Uterus (tissue), 4 donors: ENCODE measurements around the gene ARHGAP15. TPM values are rescaled to one million over a fixed set of nuclear protein-coding genes. Genes with fewer than 3 reads are reported as not detected.

Experiments
- DNase-seq, 2 donors: peaks; one replicate each; pipeline ENCODE4 v3.0.0-alpha.2; 2019 to 2020
- H3K27ac ChIP-seq, 2 donors: fragments of 200-600 bp; sonication (generic); 1 replicate in 1 of 2; 2 replicates in 1 of 2; pipeline ENCODE4 v1.5.1; 2016 to 2018
- H3K27me3 ChIP-seq, 2 donors: fragments of 200-600 bp; sonication (generic); one replicate each; pipeline ENCODE4 v1.5.1; 2018 to 2019; ENCODE audit warnings: control low read depth in 1 of 2
- H3K36me3 ChIP-seq, 2 donors: fragments of 200-600 bp; sonication (generic); one replicate each; pipeline ENCODE4 v1.5.1; 2019; ENCODE audit warnings: control low read depth in 1 of 2
- H3K4me1 ChIP-seq, 2 donors: fragments of 200-600 bp; sonication (generic); one replicate each; pipeline ENCODE4 v1.5.1; 2018 to 2019; ENCODE audit warnings: control low read depth in 1 of 2
- H3K4me3 ChIP-seq, 2 donors: fragments of 200-600 bp; sonication (generic); 1 replicate in 1 of 2; 2 replicates in 1 of 2; pipeline ENCODE4 v1.5.1; 2018 to 2019; ENCODE audit warnings: mild to moderate bottlenecking in 1 of 2
- H3K9me3 ChIP-seq, 2 donors: fragments of 200-600 bp; sonication (generic); one replicate each; pipeline ENCODE4 v1.5.1; 2019; ENCODE audit warnings: control low read depth in 1 of 2
- CTCF ChIP-seq, 4 experiments: fragments of 200-600 bp in 2 of 4; fragments of 450-650 bp in 2 of 4; sonication (generic) in 2 of 4; IDR thresholded peaks; one replicate each; pipeline ENCODE4 v1.5.1; 2016 to 2019; ENCODE audit warnings: antibody characterized with exemption in 4 of 4, mild to moderate bottlenecking in 2 of 4, moderate library complexity in 1 of 4
- POLR2A ChIP-seq, 2 donors: fragments of 450-650 bp; IDR thresholded peaks; one replicate each; pipeline ENCODE4 v1.6.1; 2016; ENCODE audit warnings: antibody characterized with exemption in 2 of 2, mild to moderate bottlenecking in 1 of 2, moderate library complexity in 1 of 2
- intact Hi-C: fragments of 100-400 bp; cut with DNase I; formaldehyde crosslinking; loops from one replicate; pipeline ENCODE4 v1.15.1; 2023; ENCODE audit warnings: low total_unique reads
- total RNA-seq, 4 donors: library from RNA; depleted of rRNA in 3 of 4; stranded (reverse); fragments of >200 nt in 3 of 4; gene quantifications; one replicate each; pipeline versions ENCODE4 v1.1.0 to v1.2.4, GENCODE V29; 2014 to 2023
- donor health status: DM: yes; HTN: yes; CAD: no.

ARHGAP15 gene
- total RNA-seq, 4 donors from 2014 or later: 0.88 to 28.4 (median 6.6) TPM

DNA sequence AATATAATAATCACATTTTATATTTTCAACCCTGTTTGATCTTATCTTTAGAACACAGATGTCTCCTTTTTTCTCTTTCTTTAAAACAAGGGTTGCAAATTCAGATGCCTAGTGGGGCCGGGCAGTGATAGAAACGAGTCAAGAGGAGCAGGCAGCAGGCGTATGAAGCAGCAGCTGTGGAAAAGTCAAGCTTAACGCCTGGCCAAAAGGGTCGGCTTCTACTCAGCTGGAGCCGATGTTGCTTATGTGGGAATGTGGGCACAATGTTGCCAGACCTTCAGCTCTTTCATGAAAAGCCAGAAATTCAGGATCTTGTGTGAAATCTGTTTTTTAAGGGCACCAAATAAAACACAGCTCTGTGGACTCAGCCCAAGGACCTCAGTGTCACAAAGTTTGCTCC, 642.7 kb downstream of the ARHGAP15 start:
- H3K36me3 ChIP-seq: no peaks in the 10 kb centered on the region
- H3K4me1 ChIP-seq: no peaks in the 10 kb centered on the region
- no peaks in the 10 kb centered on the region for H3K27me3 ChIP-seq
- TF ChIP-seq CTCF (IDR thresholded peaks at IDR 0.05) (no peak), POLR2A (IDR thresholded peaks at IDR 0.05) (no peak)
- no peak overlapping the region for H3K4me3 ChIP-seq
- DNase-seq: no peak
- H3K9me3 ChIP-seq: no peaks in the 10 kb centered on the region
- H3K27ac ChIP-seq: no peak overlapping the region
- intact Hi-C loops: no loop called here

DNA sequence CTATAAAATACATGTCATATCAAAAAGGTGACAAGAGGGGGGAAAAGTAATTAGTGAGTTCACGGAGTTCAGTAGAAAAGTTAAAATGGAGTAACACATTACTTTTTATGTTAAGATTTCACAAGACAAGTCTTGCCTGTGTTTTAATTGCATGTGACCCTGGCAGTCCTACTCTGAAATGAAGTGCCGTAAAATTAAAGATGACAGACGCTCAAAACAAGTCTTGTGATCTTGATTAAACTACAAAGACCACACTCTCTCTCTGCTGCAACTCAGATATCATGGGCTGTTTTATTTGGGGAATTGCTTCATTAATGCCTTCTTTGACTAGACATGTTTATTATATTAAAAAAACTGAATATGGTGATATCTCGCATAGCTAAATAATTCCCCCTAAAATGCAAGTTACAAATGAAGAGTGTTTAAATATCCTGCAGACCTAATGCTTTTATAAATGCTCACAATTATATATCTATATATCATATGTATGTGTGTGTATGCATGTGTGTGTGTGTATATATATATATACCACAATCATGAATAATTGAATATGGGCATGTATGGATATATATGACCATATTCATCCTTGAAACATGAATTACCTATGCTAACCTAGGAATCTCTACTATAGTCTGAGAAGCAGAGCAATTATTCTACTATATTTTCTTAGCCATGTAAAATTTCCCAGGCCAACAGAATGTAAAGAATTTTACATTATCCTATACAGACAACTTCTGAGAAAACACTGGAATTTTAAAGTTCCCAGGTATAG, 647.5 kb downstream of the ARHGAP15 start:
- no peak for DNase-seq
- no peaks in the 10 kb centered on the region for H3K27me3 ChIP-seq
- no peaks in the 10 kb centered on the region for H3K4me1 ChIP-seq
- no peak for TF ChIP-seq CTCF (IDR thresholded peaks at IDR 0.05)
- TF ChIP-seq POLR2A (IDR thresholded peaks at IDR 0.05): no peak
- H3K4me3 ChIP-seq: no peak overlapping the region
- intact Hi-C loops: no loop called here
- H3K27ac ChIP-seq: no peak overlapping the region
- H3K9me3 ChIP-seq: no peaks in the 10 kb centered on the region
- no peaks in the 10 kb centered on the region for H3K36me3 ChIP-seq

- Histone ChIP-seq H3K4me1 (no peaks in the 10 kb centered on the region), H3K9me3 (no peaks in the 10 kb centered on the region), H3K4me3 (no peak overlapping the region), H3K27me3 (no peaks in the 10 kb centered on the region), H3K27ac (no peak overlapping the region), H3K36me3 (no peaks in the 10 kb centered on the region)
- intact Hi-C loops: no loop called here
- DNase-seq: no peak
- TF ChIP-seq POLR2A (IDR thresholded peaks at IDR 0.05): no peak
- no peak for TF ChIP-seq CTCF (IDR thresholded peaks at IDR 0.05)
Measured at GRCh38 chr2:143779021-143779420, 649.8 kb downstream of the ARHGAP15 start.

DNA sequence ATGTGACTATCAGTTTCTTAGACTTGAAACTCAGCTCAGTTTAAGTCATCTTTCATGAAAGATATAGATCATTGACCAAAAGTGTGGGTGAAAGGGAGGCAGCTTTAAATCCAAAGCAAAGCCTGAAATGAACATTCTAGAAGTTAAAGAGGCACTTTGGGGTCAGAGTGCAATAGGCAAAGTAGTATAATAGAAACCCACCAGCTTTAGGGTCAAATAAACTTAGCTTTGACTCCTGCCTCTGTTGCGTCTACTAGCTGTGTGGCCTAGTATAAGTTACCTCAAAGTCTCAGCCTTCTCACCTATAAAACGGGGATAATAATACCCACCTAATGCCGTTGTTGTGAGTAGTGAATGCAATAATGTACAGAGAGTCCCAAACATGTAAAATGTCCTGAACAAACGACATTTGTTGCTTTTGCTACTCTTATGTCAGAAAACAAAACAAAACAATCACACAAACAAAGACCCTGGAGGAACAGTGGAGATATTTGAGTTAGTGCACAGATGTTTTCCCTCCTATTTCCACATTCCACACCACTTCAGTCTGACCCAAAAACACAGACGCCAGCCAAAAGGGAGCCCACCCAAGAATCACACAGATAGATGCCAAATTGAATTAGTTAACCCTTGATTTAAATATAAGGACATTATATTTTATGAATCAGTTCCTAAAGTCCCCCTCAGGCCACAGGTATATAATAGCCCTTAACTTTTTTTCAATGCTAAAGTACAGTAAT, 657.0 kb downstream of the ARHGAP15 start:
- Histone ChIP-seq H3K27ac (no peak overlapping the region), H3K9me3 (no peaks in the 10 kb centered on the region), H3K27me3 (no peaks in the 10 kb centered on the region), H3K4me1 (no peaks in the 10 kb centered on the region), H3K36me3 (no peaks in the 10 kb centered on the region), H3K4me3 (no peak overlapping the region)
- intact Hi-C loops: no loop called here
- TF ChIP-seq POLR2A (IDR thresholded peaks at IDR 0.05) (no peak), CTCF (IDR thresholded peaks at IDR 0.05) (no peak)
- no peak for DNase-seq

GRCh38 chr2:143787674-143788073, 658.5 kb downstream of the ARHGAP15 start:
- no peak for DNase-seq
- TF ChIP-seq CTCF (IDR thresholded peaks at IDR 0.05) (no peak), POLR2A (IDR thresholded peaks at IDR 0.05) (no peak)
- no peaks in the 10 kb centered on the region for H3K4me1 ChIP-seq
- H3K9me3 ChIP-seq: no peaks in the 10 kb centered on the region
- H3K27ac ChIP-seq: no peak overlapping the region
- no peak overlapping the region for H3K4me3 ChIP-seq
- H3K27me3 ChIP-seq: no peaks in the 10 kb centered on the region
- no peaks in the 10 kb centered on the region for H3K36me3 ChIP-seq
- intact Hi-C loops: no loop called here
